Activated T-cell treated with anti-CD3 and anti-CD28 coated beads for 4 hours (primary cell): ENCODE data around the gene DIPK1B.
"Not testable (repeated sequence)": the region's sequence is repeated elsewhere in the genome, so short reads cannot be mapped to it uniquely, and the experiment has no call there.

Experiments used
- DNase-seq: peaks from one replicate; pipeline ENCODE4 v3.0.0-alpha.2; 2020

DIPK1B gene

GRCh38 chr9:136755302-136756133 is 43.1 kb downstream of the DIPK1B start:
- not testable (repeated sequence) for DNase-seq

DNA sequence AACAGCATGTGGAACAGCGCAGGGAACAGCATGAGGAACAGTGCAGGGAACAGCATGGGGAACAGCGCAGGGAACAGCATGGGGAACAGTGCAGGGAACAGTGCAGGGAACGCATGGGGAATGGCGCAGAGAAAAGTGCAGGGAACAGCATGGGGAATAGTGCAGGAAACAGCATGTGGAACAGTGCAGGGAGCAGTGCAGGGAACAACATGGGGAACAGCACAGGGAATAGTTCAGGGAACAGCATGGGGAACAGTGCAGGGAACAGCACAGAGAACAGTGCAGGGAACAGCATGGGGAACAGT is 43.7 kb downstream of the DIPK1B start:
- DNase-seq, result no peak

DNA sequence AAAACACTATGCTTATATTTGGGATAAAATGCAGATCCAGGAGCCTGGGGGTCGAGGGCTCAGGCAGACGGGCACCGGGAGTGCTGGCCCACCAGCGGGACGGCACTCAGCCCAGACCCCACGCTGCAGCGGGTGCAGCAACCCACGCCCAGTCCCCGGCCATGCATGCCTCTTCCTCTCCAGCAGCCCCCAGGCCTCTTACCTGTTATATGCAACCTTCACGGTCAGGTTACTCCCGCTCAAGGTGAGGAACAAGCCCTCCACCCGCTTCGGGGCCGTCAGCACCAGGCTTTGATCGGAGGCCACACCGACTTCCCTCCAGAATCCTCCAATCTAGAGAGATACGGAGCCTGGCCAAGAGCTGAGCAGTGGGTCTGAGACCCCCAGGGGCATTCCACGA is 44.5 kb downstream of the DIPK1B start:
- DNase-seq, result no peak

DNA sequence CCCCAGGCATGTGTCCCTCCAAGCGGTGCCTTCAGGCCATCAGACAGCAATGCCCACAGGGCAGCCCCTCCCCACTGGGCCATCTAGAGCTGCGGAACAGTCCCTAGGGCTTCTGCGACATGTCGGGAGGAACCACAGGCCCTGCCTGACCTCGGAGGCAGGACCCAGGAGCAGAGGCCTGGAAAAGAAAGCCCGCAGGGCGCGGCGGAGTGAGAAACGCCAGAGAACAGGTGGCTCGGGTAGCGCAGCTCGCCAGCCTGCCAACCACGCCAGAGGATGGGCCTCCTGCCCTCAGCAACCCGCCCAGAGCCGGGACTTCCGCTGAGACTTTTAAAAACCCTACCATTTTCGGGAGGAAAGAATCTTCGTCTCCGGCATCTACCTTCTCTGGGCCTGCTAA is 45.0 kb downstream of the DIPK1B start:
- DNase-seq, result no peak

DNA sequence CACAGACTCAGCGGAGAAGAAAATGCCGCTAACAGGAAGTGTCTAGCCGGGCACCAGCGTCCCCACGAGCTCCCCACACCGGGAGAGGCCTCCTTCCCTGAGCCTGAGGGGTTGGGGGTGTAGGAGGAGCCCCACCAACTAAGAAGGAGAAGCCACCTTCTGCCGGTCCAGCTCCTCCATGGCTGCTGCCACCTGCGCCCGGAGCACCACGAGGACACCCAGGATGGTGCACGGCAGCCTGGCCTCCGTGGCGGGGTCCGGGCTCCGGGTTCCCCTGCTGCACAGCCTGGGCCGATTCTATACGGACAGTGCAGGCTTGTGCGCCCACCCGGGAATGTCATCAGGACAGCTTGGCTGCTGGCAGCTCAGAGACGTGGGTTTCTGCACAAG is 45.4 kb downstream of the DIPK1B start:
- no peak for DNase-seq

GRCh38 chr9:136759001-136759400 is 46.6 kb downstream of the DIPK1B start:
- DNase-seq, result no peak

GRCh38 chr9:136759436-136760325 is 47.3 kb downstream of the DIPK1B start:
- no peak for DNase-seq

DNA sequence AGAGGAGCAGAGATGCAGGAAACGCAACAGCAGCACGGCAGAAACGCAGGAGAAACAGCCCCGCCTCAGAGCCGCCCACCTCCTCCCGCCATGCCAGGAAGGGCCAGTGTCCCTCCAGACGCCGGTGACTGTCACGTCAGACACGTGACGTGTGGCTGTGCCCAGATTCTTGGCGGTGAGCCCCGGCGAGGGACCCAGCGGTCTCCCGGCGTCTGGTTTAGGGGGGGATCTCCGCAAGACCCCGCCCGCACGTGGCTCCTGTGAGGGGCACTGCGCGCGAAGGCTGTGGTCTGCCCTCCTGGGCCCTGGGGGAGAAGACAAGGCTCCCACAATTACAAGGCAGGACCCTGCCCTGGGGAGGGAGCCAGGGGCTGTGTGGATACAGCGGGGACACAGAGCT is 48.1 kb downstream of the DIPK1B start:
- no peak for DNase-seq

DNA sequence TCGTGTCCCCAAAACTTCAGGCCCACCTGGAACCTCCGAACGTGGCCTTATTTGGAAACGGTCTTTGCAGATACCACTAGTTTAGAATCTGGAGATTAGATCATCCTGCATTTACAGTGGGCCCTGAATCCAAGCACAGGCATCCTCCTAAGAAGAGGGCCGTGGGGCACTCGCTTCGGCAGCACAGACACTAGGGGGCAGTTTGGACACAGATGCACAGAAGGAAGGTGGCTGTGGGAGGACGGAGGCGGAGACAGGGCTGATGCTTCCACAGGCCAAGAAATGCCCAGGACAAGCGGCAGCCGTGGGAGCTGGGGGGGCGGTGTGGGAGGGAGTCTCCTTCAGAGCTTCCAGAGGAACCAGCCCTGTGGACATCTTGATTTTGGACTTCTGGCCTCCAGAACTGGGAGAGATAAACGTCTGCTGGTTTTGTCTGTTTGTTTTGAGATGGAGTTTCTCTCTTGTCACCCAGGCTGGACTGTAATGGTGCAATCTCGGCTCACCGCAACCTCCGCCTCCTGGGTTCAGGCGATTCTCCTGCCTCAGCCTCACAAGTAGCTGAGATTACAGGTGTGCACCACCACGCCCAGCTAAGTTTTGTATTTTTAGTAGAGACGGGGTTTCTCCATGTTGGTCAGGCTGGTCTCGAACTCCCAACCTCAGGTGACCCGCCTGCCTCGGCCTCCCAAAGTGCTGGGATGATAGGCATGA is 48.6 kb downstream of the DIPK1B start:
- DNase-seq, result not testable (repeated sequence)

DNA sequence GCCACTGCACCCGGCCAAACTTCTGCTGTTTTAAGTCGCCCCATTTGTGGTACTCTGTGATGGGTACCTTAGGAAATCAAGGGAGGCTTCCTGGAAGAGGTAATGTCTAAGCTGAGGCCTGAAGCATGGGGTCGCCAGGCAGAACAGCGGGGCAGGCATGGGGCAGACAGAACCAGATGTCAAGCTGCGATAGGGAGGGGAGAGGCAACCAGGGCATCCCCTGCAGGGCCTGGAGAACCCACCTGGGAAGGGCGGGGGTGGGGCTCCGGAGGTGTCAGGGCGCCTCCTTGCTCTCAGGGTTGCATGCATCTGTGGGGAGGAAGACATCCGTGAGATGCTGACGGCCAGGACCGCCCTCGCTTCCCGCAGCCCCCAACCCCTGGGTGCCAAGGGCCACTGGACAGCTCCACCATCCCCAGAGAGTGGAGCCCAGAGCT is 49.2 kb downstream of the DIPK1B start:
- no peak for DNase-seq

- no peak for DNase-seq
These were observed 49.9 kb downstream of the DIPK1B start for GRCh38 chr9:136762221-136762691.

DNA sequence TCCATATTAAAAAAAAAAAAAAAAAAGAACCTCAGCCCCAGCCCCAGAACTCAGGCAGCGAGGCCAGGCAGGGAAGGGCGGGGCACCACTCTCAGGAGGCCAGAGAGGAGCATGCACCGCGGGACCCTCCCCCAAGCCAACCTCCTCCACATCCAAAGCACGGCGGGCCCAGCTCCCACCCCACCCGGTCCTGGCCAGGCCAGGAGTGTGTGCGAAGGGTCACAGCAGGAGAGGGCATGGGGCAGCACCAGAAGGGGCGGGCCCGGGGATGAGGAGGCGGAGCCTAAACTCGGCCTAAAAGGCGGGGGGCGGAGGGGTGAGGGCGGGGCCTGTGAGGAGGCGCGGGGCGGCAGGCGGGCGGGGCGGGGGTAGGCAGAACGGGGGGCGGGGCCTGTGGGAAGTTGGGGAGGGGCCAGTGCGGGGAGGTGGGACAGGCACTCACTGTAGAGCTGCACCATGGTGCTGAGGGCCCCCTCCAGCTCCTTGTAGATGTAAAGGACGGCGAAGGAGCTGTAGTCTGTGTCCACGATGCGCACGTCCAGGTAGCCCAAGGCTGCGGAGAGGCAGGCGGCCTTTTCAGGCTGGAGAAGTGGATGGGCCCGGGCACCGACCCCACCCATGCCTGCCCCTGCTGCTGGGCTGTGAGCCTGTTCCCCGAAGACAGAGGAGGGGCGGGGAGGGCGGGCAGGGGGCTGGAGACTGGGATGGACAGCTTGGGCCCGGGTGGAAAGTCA is 50.7 kb downstream of the DIPK1B start:
- DNase-seq, result no peak

GRCh38 chr9:136763649-136764035 is 51.3 kb downstream of the DIPK1B start:
- no peak for DNase-seq

DNA sequence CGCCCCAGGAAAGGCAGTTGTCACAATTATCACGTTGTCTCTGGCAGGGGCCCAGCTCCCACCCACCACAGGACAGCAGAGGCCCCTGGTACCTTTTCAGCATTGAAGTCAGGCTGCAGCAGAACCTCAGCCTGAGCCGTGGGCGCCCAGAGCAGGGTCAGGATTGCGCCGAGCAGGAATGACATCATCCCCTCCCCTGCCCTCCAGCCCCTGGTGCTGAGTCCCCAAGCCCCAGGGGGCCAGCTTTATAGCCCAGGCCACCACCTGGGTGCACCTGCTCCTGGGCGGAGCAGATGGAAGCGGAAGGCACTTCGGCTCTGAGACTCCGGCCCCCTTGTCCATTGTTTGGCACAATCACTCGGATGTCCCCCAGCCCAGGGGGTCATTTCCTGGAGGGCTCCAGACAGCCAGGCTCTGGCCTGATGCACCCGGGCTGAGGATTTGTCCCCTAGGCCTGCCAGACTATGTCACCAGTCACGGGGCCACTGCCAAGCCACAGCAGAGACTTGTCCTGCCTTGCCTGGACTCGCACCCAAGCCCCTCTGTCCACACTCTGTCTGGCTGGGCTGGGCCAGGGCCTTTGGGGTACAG is 52.0 kb downstream of the DIPK1B start, which contains the start of gene LCN15:
TSS of gene LCN15 (minus strand) at position 218 of the 591 bp plus-strand sequence. CDS start at position 188, 30 bp downstream.
- DNase-seq, result no peak

GRCh38 chr9:136765041-136765440 is 52.7 kb downstream of the DIPK1B start:
- DNase-seq, result no peak

DNA sequence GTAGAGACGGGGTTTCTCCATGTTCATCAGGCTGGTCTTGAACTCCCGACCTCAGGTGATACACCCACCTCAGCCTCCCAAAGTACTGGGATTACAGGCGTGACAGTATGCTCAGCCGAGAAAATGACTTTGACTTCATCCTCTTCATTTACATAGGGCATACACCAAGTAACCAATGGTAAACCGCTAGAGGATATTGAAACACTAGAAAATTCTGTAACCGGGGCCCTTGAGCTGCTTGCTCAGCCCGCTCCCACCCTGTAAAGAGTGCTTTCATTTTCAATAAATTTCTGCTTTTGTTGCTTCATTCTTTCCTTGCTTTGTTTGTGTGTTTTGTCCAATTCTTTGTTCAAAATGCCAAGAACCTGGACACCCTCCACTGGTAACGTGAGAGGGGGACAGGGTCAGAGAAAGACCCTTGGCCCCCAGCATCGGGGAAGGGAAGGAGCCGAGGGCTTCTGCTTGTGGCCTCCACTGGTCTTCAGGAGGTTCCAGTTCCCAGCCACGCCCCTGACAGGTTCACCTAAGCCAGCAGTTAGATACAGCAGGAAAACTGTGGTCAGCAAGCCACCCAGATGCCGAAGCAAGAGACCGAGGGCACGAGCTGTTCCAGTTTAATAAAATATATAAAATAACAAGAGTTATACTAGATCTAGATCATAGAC is 53.5 kb downstream of the DIPK1B start:
- not testable (repeated sequence) for DNase-seq

- DNase-seq, result not testable (repeated sequence)
These were observed 54.2 kb downstream of the DIPK1B start for GRCh38 chr9:136766410-136767120.

GRCh38 chr9:136769710-136770191 is 57.4 kb downstream of the DIPK1B start:
- DNase-seq, result no peak

GRCh38 chr9:136771907-136772415 is 59.6 kb downstream of the DIPK1B start:
- no peak for DNase-seq

GRCh38 chr9:136773386-136774044 is 61.1 kb downstream of the DIPK1B start:
- DNase-seq, result no peak
